ENCODE measurements around the gene IPO9.

IPO9 gene

GRCh38 chr1:201881617-201882016 lies 52.7 kb downstream of the IPO9 start:
- no peak for DNase-seq (ENCODE audit: low spot score in 2 of 2)
- in situ Hi-C loops (cut with MboI; ENCODE audit: low sequenced_read_pairs) = no loop called here
- H3K9me3 ChIP-seq = no peaks in the 10 kb centered on the region
- peaks cover 4% of the 10 kb centered on the region; the same call in 1 of the 2 replicates for H3K36me3 ChIP-seq (replicated peaks)
- no peaks in the 10 kb centered on the region for H3K4me1 ChIP-seq
- H3K4me3 ChIP-seq = no peak overlapping the region
- no peaks in the 10 kb centered on the region for H3K27me3 ChIP-seq (ENCODE audit: low read depth)

- DNase-seq (ENCODE audit: low spot score in 2 of 2) = no peak
- no peaks in the 10 kb centered on the region for H3K9me3 ChIP-seq
- peaks cover 4% of the 10 kb centered on the region; the same call in 1 of the 2 replicates for H3K36me3 ChIP-seq (replicated peaks)
- H3K4me3 ChIP-seq = no peak overlapping the region
- no peaks in the 10 kb centered on the region for H3K4me1 ChIP-seq
- 0 out of 2 replicates have a peak, but pooled peaks cover 4% of the 10 kb centered on the region for H3K27me3 ChIP-seq (ENCODE audit: low read depth)
- in situ Hi-C loops (cut with MboI; ENCODE audit: low sequenced_read_pairs) = no loop called here
Observed at GRCh38 chr1:201882665-201883132, 53.7 kb downstream of the IPO9 start.

- Histone ChIP-seq H3K4me1 (no peaks in the 10 kb centered on the region), H3K9me3 (no peaks in the 10 kb centered on the region)
- in situ Hi-C loops (cut with MboI; ENCODE audit: low sequenced_read_pairs) = no loop called here
Observed at GRCh38 chr1:201883266-201883665, 54.3 kb downstream of the IPO9 start.

DNA sequence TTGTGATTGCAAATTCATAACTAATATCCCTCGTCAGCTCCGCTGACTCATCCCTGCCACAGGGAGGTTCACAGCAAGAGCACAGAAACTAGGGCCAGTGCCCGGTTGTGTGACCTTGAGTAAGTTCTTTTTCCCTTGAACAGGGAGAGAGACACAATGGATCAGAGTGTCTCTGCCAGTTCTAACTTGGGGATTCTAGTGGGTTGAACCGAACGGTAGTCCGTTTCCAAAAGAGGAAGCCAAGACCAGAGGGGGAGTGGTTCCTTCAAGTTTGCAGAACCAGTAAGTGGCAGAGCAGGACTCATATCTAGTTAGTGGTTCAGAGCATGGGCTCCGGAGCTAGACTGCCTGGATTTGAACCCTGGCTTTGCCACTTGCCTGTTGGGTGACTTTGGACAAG lies 54.8 kb downstream of the IPO9 start:
- Histone ChIP-seq H3K9me3 (no peaks in the 10 kb centered on the region), H3K27me3 (ENCODE audit: low read depth) (0 out of 2 replicates have a peak, but pooled peaks cover 7% of the 10 kb centered on the region), H3K36me3 (replicated peaks) (peaks cover 3% of the 10 kb centered on the region; the same call in 1 of the 2 replicates), H3K4me3 (no peak overlapping the region), H3K4me1 (no peaks in the 10 kb centered on the region)
- in situ Hi-C loops (cut with MboI; ENCODE audit: low sequenced_read_pairs) = no loop called here
- no peak for DNase-seq (ENCODE audit: low spot score in 2 of 2)

More at GRCh38 chr1:201883266-201883665, 54.3 kb downstream of the IPO9 start:
- peaks cover 4% of the 10 kb centered on the region; the same call in 1 of the 2 replicates for H3K36me3 ChIP-seq (replicated peaks)
- H3K4me3 ChIP-seq = no peak overlapping the region
- 0 out of 2 replicates have a peak, but pooled peaks cover 7% of the 10 kb centered on the region for H3K27me3 ChIP-seq (ENCODE audit: low read depth)
- no peak for DNase-seq (ENCODE audit: low spot score in 2 of 2)

DNA sequence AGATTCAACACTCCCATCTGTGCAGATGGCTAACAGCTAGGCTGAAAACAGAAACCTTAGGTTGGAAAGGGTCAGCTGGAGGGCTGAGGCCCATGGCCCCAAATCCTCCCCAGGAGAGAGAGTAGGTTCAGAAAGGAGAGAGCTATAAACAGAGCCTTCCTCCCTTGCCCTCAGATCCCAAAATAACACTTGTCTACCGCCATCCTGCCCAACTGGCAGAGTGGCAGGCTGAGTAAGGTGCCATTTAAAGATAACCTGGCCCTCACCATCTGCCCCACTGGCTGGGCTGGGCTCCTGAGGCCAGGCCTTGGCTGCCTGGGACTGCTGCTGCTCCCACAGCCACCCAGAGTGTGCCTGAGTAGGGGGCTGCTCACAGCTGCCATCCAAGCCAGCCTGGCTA lies 55.5 kb downstream of the IPO9 start:
- DNase-seq (ENCODE audit: low spot score in 2 of 2) = no peak
- Histone ChIP-seq H3K36me3 (replicated peaks) (no peaks in the 10 kb centered on the region), H3K4me3 (no peak overlapping the region), H3K4me1 (no peaks in the 10 kb centered on the region), H3K9me3 (no peaks in the 10 kb centered on the region), H3K27me3 (ENCODE audit: low read depth) (peaks cover 10% of the 10 kb centered on the region; the same call in 1 of the 2 replicates)
- in situ Hi-C loops (cut with MboI; ENCODE audit: low sequenced_read_pairs) = no loop called here

- no peaks in the 10 kb centered on the region for H3K4me1 ChIP-seq
- no peaks in the 10 kb centered on the region for H3K9me3 ChIP-seq
- in situ Hi-C loops (cut with MboI; ENCODE audit: low sequenced_read_pairs) = no loop called here
- no peak overlapping the region for H3K4me3 ChIP-seq
- peaks cover 12% of the 10 kb centered on the region; the same call in 1 of the 2 replicates for H3K27me3 ChIP-seq (ENCODE audit: low read depth)
- DNase-seq (ENCODE audit: low spot score in 2 of 2) = no peak
- no peaks in the 10 kb centered on the region for H3K36me3 ChIP-seq (replicated peaks)
Observed at GRCh38 chr1:201885531-201886075, 56.6 kb downstream of the IPO9 start.

- in situ Hi-C loops (cut with MboI; ENCODE audit: low sequenced_read_pairs) = no loop called here
- Histone ChIP-seq H3K4me1 (no peaks in the 10 kb centered on the region), H3K27me3 (ENCODE audit: low read depth) (peaks cover 12% of the 10 kb centered on the region; the same call in 1 of the 2 replicates), H3K9me3 (no peaks in the 10 kb centered on the region), H3K36me3 (replicated peaks) (no peaks in the 10 kb centered on the region), H3K4me3 (no peak overlapping the region)
- no peak for DNase-seq (ENCODE audit: low spot score in 2 of 2)
Observed at GRCh38 chr1:201886103-201886885, 57.3 kb downstream of the IPO9 start.

DNA sequence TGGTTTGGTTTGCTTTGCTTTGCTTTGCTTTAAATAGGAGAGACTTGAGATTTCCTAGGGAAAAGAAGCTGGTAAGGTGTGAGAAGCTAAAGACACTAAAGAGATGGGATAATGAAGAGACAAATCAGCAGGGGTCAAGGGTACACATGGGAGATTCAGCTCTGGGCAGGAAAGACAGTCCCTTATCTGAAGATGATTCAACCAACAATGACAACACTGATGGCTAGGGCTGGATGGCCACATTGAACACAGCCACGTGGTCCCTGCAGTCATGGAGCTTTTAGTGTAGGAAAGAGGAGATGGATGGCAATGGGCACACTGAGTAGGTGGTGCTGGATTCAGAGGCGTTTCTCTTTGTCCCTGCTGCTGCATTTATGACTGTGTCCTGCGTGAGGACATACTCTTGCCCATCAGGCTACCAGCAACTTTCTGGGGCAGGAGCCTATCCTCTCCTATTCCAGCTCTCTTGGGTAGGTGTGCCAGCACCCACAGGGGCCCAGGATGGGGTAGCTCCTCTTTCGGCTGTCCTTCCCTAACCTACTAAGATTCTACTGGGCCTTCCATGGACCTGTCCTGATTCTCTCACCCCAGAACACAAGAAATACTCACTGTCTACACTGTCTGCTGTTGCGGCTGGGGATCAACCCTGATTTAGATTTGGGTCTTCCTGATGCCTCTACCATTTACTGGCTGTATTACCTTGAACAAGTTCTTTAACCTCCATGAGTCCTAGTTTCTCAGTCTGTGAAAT lies 58.3 kb downstream of the IPO9 start:
- Histone ChIP-seq H3K36me3 (replicated peaks) (no peaks in the 10 kb centered on the region), H3K4me1 (no peaks in the 10 kb centered on the region), H3K27me3 (ENCODE audit: low read depth) (peaks cover 12% of the 10 kb centered on the region; the same call in 1 of the 2 replicates), H3K4me3 (no peak overlapping the region), H3K9me3 (no peaks in the 10 kb centered on the region)
- in situ Hi-C loops (cut with MboI; ENCODE audit: low sequenced_read_pairs) = no loop called here
- DNase-seq (ENCODE audit: low spot score in 2 of 2) = no peak

GRCh38 chr1:201888282-201889089 lies 59.5 kb downstream of the IPO9 start, which contains the start of gene SHISA4:
TSS of gene SHISA4 (plus strand) at chr1:201888898. CDS start at chr1:201888995, 97 bp downstream.
- in situ Hi-C loops (cut with MboI; ENCODE audit: low sequenced_read_pairs) = no loop called here
- Histone ChIP-seq H3K9me3 (no peaks in the 10 kb centered on the region), H3K4me1 (no peaks in the 10 kb centered on the region), H3K27me3 (ENCODE audit: low read depth) (peaks cover 12% of the 10 kb centered on the region; the same call in 1 of the 2 replicates), H3K4me3 (peak within 1 kb of the TSS; percentile 11; the same call in 1 of the 2 replicates), H3K36me3 (replicated peaks) (no peaks in the 10 kb centered on the region)
- DNase-seq (ENCODE audit: low spot score in 2 of 2) = peak in 1 of 2 experiments; percentile 29

- peak overlapping the region; percentile 11; the same call in 1 of the 2 replicates for H3K4me3 ChIP-seq
- H3K27me3 ChIP-seq (ENCODE audit: low read depth) = peaks cover 12% of the 10 kb centered on the region; the same call in 1 of the 2 replicates
- no peak for DNase-seq (ENCODE audit: low spot score in 2 of 2)
Observed at GRCh38 chr1:201889090-201889968, 60.4 kb downstream of the IPO9 start.

DNA sequence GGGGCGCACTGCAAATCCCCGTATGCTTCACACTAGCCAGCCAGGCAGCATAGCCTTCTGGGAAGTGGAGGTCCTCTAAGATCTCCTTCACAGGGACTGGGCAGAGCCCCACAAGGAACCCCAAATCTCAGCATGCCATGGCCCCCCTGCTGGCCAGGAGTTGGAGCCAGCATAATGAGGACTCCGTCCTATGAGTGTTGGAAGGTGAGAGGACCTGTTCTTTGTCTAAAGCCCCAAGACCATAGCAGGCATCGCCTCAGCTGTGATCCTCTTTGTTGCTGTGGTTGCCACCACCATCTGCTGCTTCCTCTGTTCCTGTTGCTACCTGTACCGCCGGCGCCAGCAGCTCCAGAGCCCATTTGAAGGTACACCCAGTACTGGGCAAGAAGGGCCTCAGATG lies 61.3 kb downstream of the IPO9 start:
- no peaks in the 10 kb centered on the region for H3K9me3 ChIP-seq
- H3K27me3 ChIP-seq (ENCODE audit: low read depth) = peaks cover 12% of the 10 kb centered on the region; the same call in 1 of the 2 replicates
- in situ Hi-C loops (cut with MboI; ENCODE audit: low sequenced_read_pairs) = loop anchor here (5.0 to 10.0 kb wide), 2 partner anchors 82 to 225 kb away; no protein-coding TSS in a partner anchor
- DNase-seq (ENCODE audit: low spot score in 2 of 2) = no peak
- no peaks in the 10 kb centered on the region for H3K36me3 ChIP-seq (replicated peaks)
- no peak overlapping the region for H3K4me3 ChIP-seq
- H3K4me1 ChIP-seq = no peaks in the 10 kb centered on the region

More at GRCh38 chr1:201889090-201889968, 60.4 kb downstream of the IPO9 start:
- H3K4me1 ChIP-seq = no peaks in the 10 kb centered on the region
- no peaks in the 10 kb centered on the region for H3K36me3 ChIP-seq (replicated peaks)
- no peaks in the 10 kb centered on the region for H3K9me3 ChIP-seq
- in situ Hi-C loops (cut with MboI; ENCODE audit: low sequenced_read_pairs) = no loop called here
